Suprapubic skin (tissue), 4 donors: ENCODE measurements around the gene PIP5K1C. TPM values are rescaled to one million over a fixed set of nuclear protein-coding genes. Genes with fewer than 3 reads are reported as not detected.
A peak's percentile ranks its signal among the peaks of the same experiment; 100 is the strongest.

ENCODE experiments used
- DNase-seq, 2 donors: peaks; one replicate each; pipeline ENCODE4 v3.0.0-alpha.2; 2019; ENCODE audit warnings: low spot score in 2 of 2
- H3K27ac ChIP-seq: fragments of 200-600 bp; sonication (generic); one replicate; pipeline ENCODE4 v1.5.1; 2019
- H3K27me3 ChIP-seq: fragments of 200-600 bp; sonication (generic); one replicate; pipeline ENCODE4 v1.5.1; 2019
- H3K36me3 ChIP-seq: fragments of 200-600 bp; sonication (generic); one replicate; pipeline ENCODE4 v1.5.1; 2019
- H3K4me1 ChIP-seq: fragments of 200-600 bp; sonication (generic); one replicate; pipeline ENCODE4 v1.5.1; 2019
- H3K4me3 ChIP-seq: fragments of 200-600 bp; sonication (generic); one replicate; pipeline ENCODE4 v1.5.1; 2019; ENCODE audit warnings: mild to moderate bottlenecking
- H3K9me3 ChIP-seq: fragments of 200-600 bp; sonication (generic); one replicate; pipeline ENCODE4 v1.5.1; 2019
- EP300 ChIP-seq: sonication (generic); formaldehyde crosslinking; IDR thresholded peaks from one replicate; pipeline ENCODE4 v1.6.1; 2017; ENCODE audit warnings: antibody characterized with exemption
- POLR2A ChIP-seq, 2 donors: fragments of 450-650 bp; IDR thresholded peaks; one replicate each; pipeline ENCODE4 v1.6.1; 2017; ENCODE audit warnings: antibody characterized with exemption in 2 of 2, mild to moderate bottlenecking in 2 of 2, moderate library complexity in 2 of 2
- POLR2AphosphoS5 ChIP-seq, 3 donors: sonication (generic); formaldehyde crosslinking; IDR thresholded peaks; one replicate each; pipeline ENCODE4 v1.6.1; 2017; ENCODE audit warnings: antibody characterized with exemption in 3 of 3
- WGBS: methylation state at CpG from one replicate; pipeline ENCODE4 v1.1.5; 2018; 5-methylcytosine and 5-hydroxymethylcytosine counted together
- total RNA-seq, 4 donors: library from RNA; depleted of rRNA; stranded (reverse); fragments of >200 nt; gene quantifications; one replicate each; pipeline ENCODE4 v1.1.0, GENCODE V29; 2016
- TF ChIP-seq, protein P1 (sequence below), 2 donors: fragments of 200-600 bp in 1 of 2; fragments of 450-650 bp in 1 of 2; sonication (generic) in 1 of 2; IDR thresholded peaks; one replicate each; pipeline ENCODE4 v1.5.1; 2016 to 2019; ENCODE audit warnings: antibody characterized with exemption in 2 of 2, mild to moderate bottlenecking in 1 of 2, moderate library complexity in 1 of 2

The PIP5K1C gene
- total RNA-seq, 4 donors from 2014 or later: 16.5 to 25.7 (median 20.8) TPM

DNA sequence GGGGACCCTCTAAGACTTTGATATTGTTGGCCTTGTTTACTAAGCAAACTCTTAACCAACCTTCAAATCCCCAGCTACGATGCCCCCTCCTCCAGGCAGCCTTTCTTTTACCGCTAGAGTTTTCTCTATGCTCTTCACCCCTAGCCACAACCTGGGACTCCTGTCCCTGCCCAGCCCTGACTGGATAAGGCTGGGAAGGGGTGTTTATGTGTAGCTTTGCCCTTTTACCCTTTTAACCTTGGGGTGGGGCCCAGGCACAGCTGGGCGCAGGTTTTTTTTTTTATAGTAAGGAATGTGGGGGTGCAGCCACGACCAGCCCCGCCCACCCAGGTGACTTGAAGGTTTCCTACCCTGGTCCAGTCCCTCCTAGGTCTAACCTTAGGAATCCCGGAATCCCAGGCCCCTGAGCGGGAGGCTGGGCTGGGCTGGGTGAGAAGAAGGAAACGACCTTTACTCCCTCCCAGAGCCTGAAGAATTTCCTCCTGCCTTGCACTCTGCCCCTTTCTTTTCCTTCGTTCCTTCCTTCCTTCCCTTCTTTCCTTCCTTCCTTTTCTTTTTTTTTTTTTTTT, 20.2 kb upstream of the PIP5K1C start:
- Histone ChIP-seq H3K4me3 (no peak overlapping the region), H3K9me3 (no peaks in the 10 kb centered on the region), H3K27me3 (peaks cover 62% of the 10 kb centered on the region), H3K27ac (no peak overlapping the region), H3K4me1 (peaks cover 27% of the 10 kb centered on the region), H3K36me3 (no peaks in the 10 kb centered on the region)
- TF ChIP-seq EP300 (no peak), POLR2A (IDR thresholded peaks at IDR 0.05) (no peak), POLR2AphosphoS5 (IDR thresholded peaks at IDR 0.05) (no peak)
- TF ChIP-seq, protein P1, sequence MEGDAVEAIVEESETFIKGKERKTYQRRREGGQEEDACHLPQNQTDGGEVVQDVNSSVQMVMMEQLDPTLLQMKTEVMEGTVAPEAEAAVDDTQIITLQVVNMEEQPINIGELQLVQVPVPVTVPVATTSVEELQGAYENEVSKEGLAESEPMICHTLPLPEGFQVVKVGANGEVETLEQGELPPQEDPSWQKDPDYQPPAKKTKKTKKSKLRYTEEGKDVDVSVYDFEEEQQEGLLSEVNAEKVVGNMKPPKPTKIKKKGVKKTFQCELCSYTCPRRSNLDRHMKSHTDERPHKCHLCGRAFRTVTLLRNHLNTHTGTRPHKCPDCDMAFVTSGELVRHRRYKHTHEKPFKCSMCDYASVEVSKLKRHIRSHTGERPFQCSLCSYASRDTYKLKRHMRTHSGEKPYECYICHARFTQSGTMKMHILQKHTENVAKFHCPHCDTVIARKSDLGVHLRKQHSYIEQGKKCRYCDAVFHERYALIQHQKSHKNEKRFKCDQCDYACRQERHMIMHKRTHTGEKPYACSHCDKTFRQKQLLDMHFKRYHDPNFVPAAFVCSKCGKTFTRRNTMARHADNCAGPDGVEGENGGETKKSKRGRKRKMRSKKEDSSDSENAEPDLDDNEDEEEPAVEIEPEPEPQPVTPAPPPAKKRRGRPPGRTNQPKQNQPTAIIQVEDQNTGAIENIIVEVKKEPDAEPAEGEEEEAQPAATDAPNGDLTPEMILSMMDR (IDR thresholded peaks at IDR 0.05): no peak
- WGBS: 30% methylated on average over 9 of the region's 9 CpGs
- DNase-seq: no peak

DNA sequence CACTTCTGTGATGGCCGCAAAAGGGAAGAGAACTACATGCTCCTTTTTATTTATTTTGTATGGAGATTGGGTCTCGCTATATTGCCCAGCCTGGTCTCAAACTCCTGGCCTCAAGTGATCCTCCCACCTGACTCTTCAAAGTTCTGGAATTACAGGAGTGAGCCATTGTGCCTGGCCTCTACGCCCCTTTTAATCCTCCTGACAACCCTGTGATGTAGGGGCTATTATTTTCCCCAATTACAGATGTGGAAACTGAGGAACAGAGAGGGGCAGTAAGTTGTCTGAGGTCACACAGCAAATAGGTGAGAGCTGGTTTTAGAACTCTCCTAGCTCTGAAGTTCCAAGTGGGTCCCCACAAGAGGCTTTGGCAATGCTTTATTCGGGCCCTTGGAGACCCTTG, 19.6 kb upstream of the PIP5K1C start:
- Histone ChIP-seq H3K27ac (no peak overlapping the region), H3K9me3 (no peaks in the 10 kb centered on the region), H3K4me1 (peaks cover 27% of the 10 kb centered on the region), H3K4me3 (no peak overlapping the region), H3K27me3 (peaks cover 58% of the 10 kb centered on the region), H3K36me3 (no peaks in the 10 kb centered on the region)
- WGBS: 80% methylated on average over 4 of the region's 4 CpGs
- no peak for DNase-seq
- TF ChIP-seq, protein P1 (IDR thresholded peaks at IDR 0.05): no peak
- TF ChIP-seq EP300 (no peak), POLR2AphosphoS5 (IDR thresholded peaks at IDR 0.05) (no peak)

DNA sequence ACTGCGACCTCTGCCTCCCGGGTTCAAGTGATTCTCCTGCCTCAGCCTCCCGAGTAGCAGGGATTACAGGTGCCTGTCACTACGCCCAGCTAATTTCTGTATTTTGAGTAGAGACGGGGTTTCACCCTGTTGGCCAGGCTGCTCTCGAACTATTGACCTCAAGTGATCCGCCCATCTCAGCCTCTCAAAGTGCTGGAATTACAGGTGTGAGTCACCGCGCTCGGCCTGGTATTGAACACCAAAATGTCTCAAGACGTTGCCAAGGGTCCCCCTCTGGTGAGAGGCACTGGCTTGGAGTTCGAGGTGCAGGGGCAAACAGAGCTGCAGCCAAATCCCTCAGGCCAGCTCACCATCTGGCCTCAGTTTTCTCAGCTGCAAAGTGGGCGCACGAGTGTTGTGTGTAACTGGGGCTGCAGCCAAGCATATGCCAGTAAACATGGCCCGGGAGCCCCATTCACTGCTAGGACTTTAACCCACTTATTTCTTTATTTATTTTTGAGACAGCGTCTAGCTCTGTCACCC, 15.9 kb upstream of the PIP5K1C start:
- TF ChIP-seq POLR2AphosphoS5 (IDR thresholded peaks at IDR 0.05): no peak
- TF ChIP-seq POLR2A (IDR thresholded peaks at IDR 0.05): no peak
- no peak for DNase-seq

DNA sequence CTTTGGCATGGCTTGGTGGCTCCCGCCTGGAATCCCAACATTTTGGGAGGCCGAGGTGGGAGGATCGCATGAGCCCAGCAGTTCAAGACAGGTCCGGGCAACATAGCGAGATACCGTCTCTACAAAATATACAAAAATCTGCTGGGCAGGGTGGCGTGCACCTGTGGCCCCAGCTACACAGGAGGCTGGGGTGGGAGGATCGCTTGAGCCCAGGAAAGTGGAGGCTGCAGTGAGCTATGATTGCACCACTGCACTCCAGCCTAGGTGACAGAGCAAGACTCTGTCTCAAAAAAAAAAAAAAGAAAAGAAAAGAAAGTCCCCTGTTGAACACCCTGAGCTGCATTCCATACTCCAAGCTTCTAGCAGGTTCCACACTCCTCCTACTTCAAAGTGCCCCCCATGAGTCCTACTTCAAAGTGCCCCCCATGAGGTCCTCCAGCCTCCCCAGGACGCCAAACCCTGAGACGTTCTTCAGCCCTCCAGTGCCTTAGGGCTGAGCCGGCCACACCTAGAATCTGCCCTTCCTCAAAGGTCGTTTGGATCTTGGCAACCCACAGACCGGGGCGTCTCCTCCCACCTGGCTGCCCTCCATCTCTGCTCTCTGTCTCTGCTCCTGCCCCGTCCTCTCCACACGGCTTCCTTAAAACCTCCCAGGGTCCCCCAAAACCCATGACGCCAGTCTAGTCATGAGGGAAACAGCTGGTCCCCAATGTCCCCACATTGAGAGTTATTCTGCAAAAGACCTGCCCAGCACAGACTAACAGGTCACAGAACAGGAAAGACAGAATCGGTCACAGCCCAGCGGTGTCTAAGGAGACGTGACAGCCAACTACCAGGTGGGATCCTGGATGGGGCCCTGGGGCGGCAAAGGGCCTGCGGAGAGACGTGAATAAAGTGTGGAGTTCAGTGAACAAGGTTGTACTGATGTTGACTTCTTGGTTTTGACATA, 12.7 kb upstream of the PIP5K1C start:
- no peak for DNase-seq
- WGBS: 33% methylated on average over 23 of the region's 23 CpGs
- H3K36me3 ChIP-seq: no peaks in the 10 kb centered on the region
- H3K9me3 ChIP-seq: no peaks in the 10 kb centered on the region
- H3K27ac ChIP-seq: peak overlapping the region; percentile 4
- peaks cover 12% of the 10 kb centered on the region for H3K4me1 ChIP-seq
- peaks cover 7% of the 10 kb centered on the region for H3K27me3 ChIP-seq
- no peak for TF ChIP-seq POLR2A (IDR thresholded peaks at IDR 0.05)
- TF ChIP-seq, protein P1 (IDR thresholded peaks at IDR 0.05): no peak
- TF ChIP-seq POLR2AphosphoS5 (IDR thresholded peaks at IDR 0.05): no peak
- no peak for TF ChIP-seq EP300
- no peak overlapping the region for H3K4me3 ChIP-seq

More for the DNA sequence above, 15.9 kb upstream of the PIP5K1C start:
- H3K4me3 ChIP-seq: no peak overlapping the region
- WGBS: 80% methylated on average over 12 of the region's 16 CpGs
- no peaks in the 10 kb centered on the region for H3K9me3 ChIP-seq
- H3K27me3 ChIP-seq: peaks cover 29% of the 10 kb centered on the region
- H3K36me3 ChIP-seq: no peaks in the 10 kb centered on the region
- peaks cover 18% of the 10 kb centered on the region for H3K4me1 ChIP-seq
- H3K27ac ChIP-seq: no peak overlapping the region

DNA sequence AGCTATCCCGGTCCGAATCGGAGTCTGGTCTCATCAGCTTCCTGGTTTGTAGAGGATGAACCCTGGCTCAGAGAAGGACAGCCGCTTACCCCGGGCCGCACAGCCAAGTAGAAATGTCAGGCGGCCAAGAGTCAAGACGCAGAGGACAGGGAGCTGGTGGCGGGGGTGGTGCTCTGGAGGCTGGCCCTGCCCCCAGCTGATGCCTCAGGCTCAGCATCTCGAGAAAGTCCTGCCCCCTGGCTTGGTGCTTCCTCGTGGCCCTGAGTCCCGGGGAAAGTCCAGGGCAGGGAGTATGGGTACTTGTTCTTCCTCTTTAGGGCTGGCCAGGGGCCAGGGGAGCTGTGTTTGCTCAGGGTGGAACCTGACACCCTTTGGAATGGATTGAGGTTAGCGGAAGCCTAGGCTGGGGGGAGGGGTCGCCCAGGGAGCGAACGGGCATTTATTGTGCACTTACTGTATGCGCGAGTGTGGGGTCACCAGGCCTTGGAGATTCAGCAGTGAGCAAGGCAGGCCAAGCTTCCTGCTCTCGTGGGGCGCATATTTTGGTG, 10.1 kb upstream of the PIP5K1C start:
- WGBS: 48% methylated on average over 19 of the region's 20 CpGs
- no peak for TF ChIP-seq POLR2AphosphoS5 (IDR thresholded peaks at IDR 0.05)
- TF ChIP-seq EP300: no peak
- TF ChIP-seq, protein P1 (IDR thresholded peaks at IDR 0.05): no peak
- no peak for TF ChIP-seq POLR2A (IDR thresholded peaks at IDR 0.05)
- Histone ChIP-seq H3K27ac (no peak overlapping the region), H3K36me3 (no peaks in the 10 kb centered on the region), H3K4me1 (peaks cover 12% of the 10 kb centered on the region), H3K9me3 (no peaks in the 10 kb centered on the region), H3K27me3 (peaks cover 15% of the 10 kb centered on the region), H3K4me3 (no peak overlapping the region)
- DNase-seq: peak in 1 of 2 donors; percentile 85
